ENCODE measurements around the gene PRPF6.

The PRPF6 gene

DNA sequence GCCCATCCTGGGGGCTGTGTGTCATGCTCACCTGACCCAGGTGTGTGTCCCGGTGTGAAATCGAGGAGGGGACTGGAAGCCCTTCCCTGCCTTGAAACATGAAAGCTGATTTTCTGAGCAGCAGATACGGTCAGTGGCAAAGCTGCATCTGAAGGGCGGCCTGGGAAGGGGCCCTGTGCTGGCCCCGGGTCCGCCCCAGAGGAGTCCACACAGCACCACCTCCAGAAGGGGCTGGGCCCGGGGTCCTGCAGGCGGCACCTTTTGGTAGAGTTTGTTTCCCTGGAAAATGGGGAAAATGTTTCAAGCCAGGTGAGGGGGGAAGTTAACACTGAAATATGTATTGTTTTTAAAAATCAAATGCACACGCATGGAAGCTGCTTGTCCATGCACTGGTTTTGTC is 45.5 kb upstream of the PRPF6 start:
- DNase-seq (ENCODE audit: low read depth): no peak
- no peak overlapping the region for H3K4me3 ChIP-seq (ENCODE audit: low read depth, low read length)
- TF ChIP-seq, protein P1, sequence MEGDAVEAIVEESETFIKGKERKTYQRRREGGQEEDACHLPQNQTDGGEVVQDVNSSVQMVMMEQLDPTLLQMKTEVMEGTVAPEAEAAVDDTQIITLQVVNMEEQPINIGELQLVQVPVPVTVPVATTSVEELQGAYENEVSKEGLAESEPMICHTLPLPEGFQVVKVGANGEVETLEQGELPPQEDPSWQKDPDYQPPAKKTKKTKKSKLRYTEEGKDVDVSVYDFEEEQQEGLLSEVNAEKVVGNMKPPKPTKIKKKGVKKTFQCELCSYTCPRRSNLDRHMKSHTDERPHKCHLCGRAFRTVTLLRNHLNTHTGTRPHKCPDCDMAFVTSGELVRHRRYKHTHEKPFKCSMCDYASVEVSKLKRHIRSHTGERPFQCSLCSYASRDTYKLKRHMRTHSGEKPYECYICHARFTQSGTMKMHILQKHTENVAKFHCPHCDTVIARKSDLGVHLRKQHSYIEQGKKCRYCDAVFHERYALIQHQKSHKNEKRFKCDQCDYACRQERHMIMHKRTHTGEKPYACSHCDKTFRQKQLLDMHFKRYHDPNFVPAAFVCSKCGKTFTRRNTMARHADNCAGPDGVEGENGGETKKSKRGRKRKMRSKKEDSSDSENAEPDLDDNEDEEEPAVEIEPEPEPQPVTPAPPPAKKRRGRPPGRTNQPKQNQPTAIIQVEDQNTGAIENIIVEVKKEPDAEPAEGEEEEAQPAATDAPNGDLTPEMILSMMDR (IDR thresholded peaks at IDR 0.05; ENCODE audit: low read depth, low read length, missing control alignments): no peak

GRCh38 chr20:63937596-63937995 is 43.3 kb upstream of the PRPF6 start:
- no peak for DNase-seq (ENCODE audit: low read depth)
- H3K4me3 ChIP-seq (ENCODE audit: low read depth, low read length): no peak overlapping the region
- TF ChIP-seq, protein P1 (IDR thresholded peaks at IDR 0.05; ENCODE audit: low read depth, low read length, missing control alignments): no peak

DNA sequence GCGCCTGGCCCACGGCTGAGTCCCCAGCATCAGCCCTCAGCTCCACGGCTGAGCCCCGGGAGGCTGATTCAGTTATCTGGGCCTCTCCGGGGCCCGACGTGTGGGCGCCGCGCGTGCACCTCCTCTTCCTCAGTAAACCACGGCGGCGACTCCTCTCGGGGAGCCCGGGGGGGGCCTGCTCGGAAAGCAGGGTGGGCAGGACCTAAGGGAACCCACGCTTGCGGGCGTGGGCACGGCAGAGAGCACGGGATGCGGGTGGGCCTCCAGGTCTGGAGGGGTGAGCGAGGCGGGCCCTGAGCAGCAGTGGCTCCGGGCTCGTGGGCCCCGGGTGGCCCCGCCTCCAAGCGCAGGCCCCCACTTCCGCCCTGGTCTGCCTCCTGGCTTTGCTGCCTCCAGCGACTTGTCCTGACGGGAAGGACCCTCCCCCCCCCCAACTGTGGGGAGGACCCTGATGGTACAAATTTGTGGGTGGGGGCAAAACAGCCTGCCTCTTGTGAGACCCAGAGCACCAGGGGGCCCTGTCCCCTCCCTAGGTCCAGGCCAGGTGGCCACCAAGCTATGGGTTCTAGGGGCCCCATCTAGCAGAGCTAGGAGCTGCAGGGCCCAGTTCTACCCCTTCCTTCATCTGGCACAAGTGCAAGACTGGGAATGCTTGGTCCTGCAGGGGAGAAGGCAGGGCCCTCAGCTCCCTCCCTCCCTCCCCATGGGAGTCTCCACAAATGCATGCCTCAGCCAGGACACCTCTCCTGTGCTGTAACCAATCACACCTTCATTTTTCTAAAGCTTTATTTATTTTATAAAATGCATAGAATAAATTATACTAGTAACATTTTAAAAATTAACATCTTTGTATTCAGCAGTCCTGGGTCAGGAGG is 41.6 kb upstream of the PRPF6 start:
- DNase-seq (ENCODE audit: low read depth): no peak
- TF ChIP-seq, protein P1 (IDR thresholded peaks at IDR 0.05; ENCODE audit: low read depth, low read length, missing control alignments): no peak
- H3K4me3 ChIP-seq (ENCODE audit: low read depth, low read length): no peak overlapping the region

- no peak for DNase-seq (ENCODE audit: low read depth)
- no peak overlapping the region for H3K4me3 ChIP-seq (ENCODE audit: low read depth, low read length)
- TF ChIP-seq, protein P1 (IDR thresholded peaks at IDR 0.05; ENCODE audit: low read depth, low read length, missing control alignments): no peak
These were observed 40.9 kb upstream of the PRPF6 start for GRCh38 chr20:63940071-63940471.

DNA sequence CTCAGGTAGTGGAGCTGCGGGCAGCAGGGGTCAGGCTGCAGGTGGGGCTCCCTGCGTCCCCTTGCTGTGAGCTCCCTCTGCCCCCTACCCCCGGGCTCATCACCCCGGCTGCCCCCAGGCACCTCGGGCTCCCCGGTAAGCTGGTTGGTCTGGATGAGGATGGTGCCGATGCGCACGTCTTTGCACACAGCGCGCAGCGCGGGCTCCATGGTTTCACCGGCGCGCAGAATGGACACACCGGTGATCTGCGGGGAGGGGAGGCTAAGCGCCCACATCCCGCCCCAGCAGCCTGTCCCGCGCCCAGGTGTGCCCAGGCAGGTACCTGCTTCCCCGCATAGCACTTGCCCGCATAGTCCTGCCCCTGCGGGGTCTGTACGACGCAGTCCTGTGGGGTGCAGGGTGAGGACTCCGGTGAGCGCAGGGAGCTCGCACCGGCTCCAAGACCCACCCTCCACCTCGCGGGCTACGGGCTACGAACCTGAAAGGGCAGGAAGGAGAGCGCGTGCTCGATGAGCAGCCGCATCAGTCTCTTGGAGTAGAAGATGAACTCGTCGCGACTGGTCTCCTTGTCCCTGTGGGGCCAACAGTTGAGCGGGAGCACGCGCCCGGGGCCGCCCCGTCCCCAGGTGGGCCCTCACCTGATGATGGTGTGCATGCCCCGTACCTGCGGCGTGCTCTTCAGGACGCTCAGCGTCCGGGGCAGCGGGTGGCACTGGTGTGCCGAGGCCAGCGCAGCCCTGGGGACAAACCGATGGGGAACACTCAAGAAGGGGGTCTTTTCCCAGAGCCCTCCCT is 40.3 kb upstream of the PRPF6 start:
- DNase-seq (ENCODE audit: low read depth): no peak
- H3K4me3 ChIP-seq (ENCODE audit: low read depth, low read length): no peak overlapping the region
- TF ChIP-seq, protein P1 (IDR thresholded peaks at IDR 0.05; ENCODE audit: low read depth, low read length, missing control alignments): no peak

- no peak overlapping the region for H3K4me3 ChIP-seq (ENCODE audit: low read depth, low read length)
- no peak for DNase-seq (ENCODE audit: low read depth)
- TF ChIP-seq, protein P1 (IDR thresholded peaks at IDR 0.05; ENCODE audit: low read depth, low read length, missing control alignments): no peak
These were observed 39.5 kb upstream of the PRPF6 start for GRCh38 chr20:63941282-63942081.

Data from GM12864 (cell line).